GM19035 (cell line): Measurements from ENCODE around the gene CLCF1.

ENCODE experiments used
- ATAC-seq: cut with Tn5 transposase; IDR thresholded peaks from one replicate; pipeline ENCODE4 v1.9.1; 2021; ENCODE audit not compliant: unreplicated experiment

CLCF1 gene

DNA sequence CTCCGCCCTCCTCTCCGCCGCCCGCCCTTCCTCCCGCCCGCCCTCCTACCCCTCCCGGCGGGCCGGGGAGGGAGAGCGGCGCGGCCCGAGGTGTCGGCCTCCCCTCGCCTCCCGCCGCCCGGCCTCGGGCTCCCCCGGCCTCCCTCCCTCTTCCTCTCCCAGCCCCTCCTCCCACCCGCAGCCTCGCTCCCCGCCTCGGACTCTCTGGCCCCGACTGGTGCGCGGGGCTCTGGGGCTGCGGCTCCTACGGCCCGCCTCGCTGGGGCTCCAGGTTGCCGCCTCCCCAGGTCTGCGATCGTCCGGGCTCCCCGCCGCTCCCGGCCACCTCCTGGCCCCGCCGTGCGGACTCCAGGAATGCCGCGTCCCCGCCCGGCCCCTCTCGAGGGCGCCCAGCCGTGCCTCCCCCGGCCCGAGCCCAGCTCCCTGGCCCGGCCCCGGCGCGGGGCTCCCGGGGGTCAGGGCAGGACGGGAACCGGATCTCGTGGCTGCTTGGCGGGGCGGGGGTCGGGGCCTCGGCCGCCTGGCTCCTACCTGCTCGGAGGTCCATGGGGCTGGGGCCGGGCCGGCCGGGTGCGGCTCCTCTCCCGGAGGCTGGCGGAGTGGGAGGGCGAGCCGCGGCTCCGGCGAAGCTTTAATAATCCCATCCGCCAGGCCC is at the start of gene CLCF1:
Gene CLCF1 (minus strand): TSS at position 606 of the 655 bp plus-strand sequence. CDS start 59 bp downstream, at position 547.
- ATAC-seq = no peak

DNA sequence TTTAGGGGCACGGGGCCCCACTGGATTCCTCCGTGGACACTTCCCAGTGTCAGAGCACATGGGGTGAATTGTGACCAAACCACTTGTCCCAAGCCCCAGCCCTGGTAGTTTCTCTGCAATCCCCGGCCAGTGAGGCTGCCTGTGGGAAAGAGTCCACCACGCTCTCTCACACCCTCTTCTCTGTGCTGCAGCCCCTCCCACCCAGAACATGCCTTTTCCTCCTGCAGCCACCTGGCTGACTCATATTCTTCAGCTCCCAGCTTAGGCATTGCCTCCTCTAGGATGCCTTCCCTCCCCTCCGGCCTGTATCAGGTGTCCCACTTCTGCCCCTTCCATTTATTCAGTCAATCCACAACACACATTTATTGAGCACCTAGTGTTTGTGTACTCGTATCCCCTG is 49.5 kb upstream of the CLCF1 start:
- no peak for ATAC-seq

DNA sequence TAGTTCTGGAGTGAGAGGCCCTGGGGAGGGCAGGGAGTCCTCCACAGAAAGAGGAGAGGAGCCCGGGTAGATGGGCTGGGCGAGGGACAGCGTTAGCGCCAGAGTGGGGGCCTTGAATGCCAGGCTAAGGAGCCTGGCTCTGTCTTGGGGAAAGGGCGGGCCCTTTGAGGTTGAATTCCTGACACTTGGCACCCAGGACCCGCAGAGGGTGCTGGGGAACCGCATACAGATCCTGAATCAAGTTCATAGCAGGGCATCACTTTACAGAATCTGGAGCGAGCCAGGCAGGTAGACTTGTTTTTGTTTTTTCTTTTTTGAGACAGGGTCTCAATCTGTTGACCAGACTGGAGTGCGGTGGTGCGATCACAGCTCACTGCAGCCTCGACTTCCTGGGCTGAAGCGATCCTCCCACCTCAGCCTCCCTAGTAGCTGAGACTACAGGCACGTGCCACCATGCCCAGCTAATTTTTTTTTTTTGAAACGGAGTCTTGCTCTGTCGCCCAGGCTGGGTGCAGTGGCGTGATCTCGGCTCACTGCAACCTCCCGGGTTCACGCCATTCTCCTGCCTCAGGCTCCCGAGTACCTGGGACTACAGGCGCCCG is 48.1 kb upstream of the CLCF1 start:
- ATAC-seq = no peak

DNA sequence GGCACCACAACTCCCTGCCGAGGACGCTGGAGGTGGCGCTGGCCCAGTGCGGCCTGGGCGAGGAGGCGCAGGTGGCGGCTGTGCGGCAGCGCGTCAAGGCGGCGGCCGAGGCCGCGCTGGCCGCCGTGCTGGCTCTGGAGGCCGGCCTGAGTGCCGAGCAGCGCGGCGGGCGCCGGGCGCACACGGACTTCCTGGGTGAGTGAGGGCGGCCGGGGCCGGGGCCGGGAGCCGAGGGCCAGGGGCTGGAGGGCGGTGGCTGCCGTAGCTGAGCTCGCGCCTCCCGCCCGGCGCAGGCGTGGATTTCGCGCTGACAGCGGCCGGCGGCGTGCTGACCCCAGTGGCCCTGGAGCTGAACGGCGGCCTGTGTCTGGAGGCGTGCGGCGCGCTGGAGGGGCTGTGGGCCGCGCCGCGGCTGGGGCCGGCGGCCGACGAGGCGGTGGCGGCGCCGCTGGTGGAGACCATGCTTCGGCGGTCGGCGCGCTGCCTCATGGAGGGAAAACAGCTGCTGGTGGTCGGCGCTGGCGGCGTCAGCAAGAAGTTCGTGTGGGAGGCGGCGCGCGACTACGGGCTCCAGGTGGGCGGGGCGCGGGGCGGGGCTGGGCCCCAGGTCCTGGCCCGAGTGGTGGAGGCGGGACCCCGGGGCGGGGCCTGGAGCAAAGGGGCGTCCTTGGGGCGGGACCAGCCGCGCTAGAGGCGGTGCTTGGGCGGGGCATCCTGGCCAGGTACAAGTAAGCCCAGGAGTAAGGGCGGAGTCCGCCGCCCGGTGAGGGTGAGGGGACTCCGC is 47.4 kb upstream of the CLCF1 start:
- ATAC-seq = peak; percentile 85

DNA sequence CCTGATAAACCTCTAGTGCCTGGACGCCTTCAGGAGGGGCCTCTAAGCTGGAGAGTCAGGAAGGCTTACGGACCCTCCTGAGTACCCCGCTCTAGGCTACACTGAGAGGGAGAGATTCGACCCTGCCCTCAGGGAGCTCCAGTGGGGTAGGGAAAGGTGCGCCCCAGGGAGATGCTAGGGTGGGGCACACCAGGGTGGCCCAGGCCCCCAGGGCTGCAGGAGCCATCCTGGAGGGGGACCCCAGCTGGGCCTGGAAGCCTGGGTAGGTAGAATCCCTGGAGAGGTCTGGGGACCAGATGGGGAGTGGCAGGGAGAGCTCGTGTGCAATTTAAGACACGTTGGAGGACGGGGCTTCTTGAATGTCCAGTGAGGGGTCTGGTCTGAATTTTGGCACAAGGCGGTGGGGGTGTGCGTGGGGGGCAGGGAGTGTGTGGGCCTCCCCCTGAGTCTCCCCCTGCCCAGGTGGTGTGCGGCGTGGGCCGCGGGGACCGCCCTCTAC is 46.8 kb upstream of the CLCF1 start:
- no peak for ATAC-seq

DNA sequence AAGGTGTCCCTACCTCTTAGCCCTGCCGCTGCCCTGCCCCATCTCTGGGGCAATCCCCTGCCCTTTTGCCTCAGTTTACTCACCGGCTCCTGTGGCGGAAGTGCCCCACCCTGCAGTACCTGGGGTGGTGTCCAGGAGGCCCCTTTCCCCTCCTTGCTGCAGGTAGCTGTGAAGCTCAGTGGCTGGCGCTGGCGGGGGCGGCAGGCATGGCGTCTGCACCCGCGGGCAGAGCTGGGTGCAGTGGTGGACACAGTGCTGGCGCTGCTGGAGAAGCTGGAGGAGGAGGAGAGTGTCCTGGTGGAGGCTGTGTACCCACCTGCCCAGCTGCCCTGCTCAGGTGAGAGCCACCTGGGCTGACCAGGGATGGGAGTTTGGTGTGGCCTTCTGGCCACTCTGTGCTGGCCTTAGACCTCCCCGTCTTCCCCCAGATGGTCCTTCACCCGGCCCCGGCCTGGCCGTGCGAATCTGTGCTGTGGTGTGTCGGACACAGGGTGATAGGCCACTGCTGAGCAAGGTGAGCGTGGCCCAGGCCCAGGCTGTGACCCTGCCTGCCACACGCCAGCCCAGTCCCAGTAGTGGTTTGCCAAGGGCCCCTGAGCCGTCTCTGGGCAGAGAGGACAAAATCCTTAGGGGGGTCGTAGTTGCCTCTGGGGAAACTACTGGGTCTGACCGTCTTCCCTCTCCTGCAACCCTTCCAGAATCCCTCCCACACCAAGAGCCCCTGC is 46.1 kb upstream of the CLCF1 start:
- no peak for ATAC-seq

DNA sequence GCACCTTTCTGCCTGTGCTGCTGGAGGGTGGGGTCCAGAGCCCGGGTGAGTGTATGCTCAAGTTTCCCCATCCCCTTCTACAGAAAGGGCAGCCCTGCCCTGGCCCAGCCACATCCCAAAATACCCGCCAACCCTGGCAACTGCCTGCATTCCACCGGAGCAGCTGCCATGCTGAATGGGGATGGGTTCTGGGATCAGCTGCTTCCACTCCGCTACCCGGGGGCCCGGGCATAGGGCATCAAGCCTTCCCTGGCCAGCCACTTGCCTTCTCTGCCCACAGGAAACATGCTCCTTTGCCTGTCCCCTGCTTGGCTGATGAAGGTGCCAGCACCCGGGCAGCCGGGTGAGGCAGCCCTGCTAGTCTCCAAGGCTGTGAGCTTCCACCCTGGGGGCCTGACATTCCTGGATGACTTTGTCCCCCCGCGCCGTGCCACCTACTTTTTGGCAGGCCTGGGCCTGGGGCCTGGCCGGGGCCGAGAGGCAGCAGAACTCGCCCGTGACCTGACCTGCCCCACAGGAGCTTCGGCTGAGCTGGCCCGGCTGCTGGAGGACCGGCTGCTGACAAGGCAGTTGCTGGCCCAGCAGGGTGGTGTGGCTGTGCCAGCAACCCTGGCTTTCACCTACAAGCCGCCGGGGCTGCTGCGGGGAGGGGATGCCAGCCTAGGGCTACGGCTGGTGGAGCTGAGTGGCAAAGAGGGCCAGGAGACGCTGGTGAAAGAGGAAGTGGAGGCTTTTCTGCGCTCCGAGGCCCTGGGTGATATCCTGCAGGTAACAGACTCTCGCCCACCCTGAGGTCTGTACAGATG is 45.3 kb upstream of the CLCF1 start:
- no peak for ATAC-seq

DNA sequence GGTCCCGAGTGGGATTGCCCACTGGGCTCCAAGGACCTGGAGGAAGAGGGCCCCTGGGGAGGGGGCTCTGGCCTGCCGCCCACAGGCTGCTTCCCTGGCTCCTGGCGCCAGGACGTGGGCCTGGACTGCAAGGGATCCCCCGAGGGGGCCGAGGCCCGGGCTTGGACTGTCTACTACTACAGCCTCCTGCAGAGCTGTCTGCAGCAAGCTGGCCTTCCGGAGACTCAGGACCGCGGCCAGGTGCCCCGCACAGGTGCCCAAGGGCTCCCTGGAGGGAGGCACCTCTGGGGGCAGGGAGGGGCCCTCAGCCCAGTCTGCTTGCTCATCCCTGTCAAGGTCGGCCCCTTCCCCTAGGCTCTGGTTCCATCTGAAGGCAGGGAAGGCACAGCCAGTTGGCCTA is 44.0 kb upstream of the CLCF1 start:
- no peak for ATAC-seq

DNA sequence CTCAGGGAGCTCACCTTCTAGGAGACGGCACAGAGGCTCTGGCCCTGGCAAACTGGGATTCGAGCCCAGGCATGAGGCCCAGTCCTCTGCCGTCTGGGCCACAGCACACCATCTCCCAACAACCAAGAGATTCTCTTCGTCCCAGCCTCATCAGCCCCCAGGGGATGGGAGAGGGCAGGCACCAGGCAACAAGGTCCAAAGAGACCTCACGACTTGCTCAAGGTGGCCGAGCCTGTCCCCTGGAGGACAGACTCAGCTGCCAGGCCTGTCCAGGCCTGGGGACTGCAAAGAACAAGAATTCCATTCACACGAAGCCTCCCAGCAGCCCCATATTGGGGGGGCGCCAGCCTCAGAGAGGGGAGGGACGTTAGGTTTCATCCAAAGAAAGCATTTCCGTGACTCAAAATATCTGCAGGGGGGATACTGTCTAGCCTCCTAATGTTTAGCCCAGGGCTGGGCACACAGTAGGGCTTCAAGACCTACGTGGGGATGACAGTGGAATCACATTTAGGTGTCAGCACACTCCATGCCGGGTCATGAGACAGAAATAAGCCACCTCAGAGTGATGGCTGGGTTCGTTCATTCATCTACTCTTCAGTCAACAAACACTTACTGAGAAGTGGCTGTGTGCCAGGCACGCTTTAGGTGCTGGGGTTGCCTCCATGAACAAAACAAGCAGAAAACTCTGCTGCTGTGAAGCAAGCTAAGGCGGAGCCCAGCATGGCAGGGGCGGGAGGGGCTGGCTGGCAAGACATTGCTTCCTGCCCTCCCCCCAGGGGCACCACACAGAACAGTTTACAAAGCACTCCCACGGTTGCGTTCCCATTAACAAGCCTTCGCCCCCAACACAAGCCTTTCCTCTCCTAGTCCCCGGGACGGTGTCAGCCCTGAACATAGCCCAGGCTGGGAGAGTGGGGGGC is 43.3 kb upstream of the CLCF1 start:
- no peak for ATAC-seq

DNA sequence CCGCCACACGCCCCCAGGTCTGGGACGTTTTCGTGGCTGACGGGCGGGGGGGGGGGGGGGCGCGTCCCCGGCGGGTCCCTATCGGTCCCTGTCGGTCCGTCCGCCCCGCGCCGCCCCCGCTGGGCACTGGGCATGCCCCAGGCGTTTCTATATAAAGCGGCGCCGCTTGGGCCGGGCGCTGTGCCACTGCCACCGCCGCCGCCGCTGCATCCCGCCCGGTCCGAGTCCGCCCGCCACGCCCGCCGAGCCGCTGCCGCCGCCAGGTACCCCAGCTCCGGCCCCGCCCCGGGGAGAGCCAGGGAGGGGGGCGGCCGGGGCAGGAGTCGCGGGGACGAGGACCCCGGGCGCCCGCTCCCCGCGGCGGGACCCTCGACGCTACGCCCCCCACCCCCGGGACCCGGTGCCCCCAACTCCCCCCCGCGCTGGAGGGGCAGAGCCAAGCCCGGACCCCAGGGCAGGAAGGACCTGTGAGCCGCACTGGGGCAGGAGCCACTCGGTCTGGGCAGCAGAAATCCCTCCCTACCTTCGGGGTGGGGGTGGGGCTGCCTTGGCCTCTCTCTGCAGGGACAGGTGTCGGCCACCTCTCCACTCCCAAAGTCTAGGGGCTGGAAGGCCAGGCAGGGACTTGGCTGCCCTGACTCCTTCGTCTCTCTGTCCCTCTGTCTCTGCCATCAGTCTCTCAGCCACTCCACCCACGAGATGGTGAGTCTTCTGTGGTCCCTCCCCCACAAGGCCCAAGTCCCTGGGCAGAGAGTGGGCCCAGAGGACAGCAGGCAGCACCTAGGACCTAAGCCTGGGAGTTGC is 42.3 kb upstream of the CLCF1 start, which contains the start of gene CARNS1:
Gene CARNS1 (plus strand): TSS at position 178 of the 804 bp plus-strand sequence. CDS start 522 bp downstream, at position 700.
- ATAC-seq = no peak

DNA sequence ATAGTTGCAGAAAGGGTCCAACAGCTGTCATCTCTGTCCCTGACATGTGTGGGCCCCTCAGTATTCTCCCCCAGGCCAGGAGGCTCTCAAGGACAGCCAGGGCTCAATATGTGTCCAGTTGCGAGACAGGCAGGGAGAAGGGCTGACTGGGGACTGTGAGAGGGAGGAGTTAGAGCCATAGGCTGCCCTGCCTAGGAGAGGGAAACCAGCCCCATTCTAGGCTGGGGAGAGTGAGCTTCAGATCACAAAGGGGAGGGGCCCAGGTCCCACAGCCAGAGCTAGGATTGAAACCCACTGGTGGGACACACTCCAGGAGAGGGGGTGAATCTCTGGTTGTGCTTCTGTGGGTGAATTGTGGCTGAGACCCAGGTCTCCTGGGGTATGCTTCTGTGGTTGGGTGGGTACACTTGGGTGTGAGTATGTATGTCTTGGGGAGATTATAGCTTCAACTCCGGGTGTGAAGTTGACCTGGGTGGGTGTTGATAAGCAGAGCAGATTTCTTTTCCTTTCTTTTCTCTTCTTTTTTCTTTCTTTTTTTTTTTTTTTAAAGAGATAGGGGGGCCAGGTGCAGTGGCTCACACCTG is 40.0 kb upstream of the CLCF1 start:
- no peak for ATAC-seq

DNA sequence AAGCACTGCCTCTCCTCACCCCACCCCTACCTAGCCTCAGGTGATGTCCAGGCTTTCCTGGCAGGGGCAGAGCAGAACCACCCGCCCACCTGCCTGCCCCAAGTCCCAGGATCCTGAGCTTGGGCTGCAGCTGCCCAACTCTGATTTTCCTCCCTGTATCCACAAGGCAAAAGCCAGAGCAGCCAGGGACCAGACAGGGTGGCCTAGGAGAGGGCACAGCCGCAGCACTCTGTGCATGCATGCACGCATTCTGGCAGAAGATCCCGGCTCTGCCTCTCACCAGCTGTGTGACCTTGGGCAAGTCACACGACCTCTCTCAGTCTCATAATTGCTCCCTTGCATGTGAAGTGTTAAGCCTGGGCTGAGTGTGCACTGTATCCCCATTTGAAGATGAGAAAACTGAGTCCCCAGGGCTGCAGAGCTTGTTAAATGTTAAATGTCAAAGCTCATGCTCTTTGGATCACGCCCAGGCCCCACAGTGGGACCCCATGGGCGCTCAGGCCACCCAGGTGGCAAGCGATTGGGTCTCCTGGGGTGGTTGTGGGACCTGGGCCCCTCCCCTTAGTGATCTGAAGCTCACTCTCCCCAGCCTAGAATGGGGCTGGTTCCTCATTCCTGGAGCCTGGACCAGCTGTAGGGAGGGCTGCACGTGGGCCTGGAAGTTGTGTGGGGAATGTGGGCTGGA is 39.2 kb upstream of the CLCF1 start:
- ATAC-seq = no peak

DNA sequence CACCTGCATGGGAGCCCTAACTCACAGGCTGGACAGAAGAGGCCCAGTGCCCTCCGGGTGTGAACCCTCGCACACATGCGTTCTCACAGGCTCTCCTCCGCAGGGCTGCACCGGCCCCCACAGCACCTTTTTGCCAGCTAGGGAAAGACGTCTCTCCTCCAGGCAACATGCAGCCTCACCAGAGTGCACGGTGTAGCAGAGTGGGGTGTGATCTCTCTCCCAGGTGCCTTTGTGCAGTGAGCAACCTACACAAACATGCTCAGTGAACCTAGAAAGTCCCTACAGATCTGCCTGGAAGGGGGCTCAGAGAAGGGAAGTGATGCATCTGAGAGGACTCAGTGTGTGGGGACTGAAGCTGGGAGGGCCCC is 38.4 kb upstream of the CLCF1 start:
- ATAC-seq = no peak

DNA sequence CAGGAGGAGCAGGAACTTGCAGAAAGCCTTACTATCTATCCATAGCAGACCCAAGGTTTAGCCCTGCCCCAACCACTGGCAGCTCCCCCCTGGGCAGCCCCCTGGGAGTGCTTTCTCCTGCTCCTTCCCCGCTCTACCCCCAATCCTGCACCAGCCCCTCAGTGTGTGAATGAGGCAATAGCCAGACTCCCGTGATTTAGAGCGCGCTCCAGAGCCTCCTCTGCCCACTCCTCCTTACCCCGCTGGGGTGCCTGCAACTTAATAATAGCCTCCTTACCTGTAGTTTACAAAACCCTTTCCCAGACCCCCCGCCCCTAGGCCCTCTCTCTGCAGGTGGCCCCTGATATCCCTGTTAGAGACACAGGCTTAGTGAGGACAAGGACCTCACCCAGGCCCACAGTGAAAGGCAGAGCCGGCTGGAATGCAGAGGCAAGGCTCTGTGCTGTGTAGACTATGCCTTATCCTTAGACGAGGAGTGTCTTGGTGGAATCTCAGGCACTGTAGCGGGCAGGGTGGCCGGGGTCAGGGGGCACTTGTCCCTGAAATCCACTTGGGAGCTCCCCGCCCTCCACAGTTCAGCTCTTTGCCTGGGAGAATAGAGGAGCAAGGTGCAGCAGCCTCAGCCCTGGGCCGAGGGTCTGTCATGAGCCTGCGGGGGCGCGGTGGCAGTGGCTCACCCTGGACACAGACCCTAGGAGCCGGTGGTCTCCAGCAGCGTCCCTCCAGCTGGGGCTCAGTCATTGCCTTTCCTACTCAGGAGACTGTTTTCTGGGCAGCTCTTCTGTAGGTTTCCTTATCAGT is 37.8 kb upstream of the CLCF1 start:
- ATAC-seq = no peak

DNA sequence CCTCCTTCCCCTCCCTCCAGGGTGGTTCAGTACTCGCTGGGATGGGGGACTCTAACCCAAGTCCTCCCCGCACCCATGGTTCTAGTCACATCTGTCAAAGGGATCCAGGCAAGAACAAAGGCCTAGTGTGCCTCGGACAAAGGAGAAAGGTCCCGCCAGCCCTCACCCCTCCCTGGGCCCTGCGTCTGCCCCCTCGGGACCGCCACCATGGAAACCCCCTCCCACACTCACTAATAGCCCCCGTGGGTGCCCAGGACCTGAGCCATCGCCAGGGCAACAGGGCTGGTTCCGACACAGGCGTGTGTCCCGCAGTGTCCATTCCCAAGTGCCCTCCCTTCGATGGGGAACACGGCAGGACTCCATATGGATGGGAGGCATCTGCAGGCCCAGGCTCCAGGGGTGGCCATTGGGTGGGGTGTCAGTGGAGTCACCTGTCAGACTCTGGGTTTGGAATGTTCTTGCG is 37.0 kb upstream of the CLCF1 start:
- no peak for ATAC-seq

DNA sequence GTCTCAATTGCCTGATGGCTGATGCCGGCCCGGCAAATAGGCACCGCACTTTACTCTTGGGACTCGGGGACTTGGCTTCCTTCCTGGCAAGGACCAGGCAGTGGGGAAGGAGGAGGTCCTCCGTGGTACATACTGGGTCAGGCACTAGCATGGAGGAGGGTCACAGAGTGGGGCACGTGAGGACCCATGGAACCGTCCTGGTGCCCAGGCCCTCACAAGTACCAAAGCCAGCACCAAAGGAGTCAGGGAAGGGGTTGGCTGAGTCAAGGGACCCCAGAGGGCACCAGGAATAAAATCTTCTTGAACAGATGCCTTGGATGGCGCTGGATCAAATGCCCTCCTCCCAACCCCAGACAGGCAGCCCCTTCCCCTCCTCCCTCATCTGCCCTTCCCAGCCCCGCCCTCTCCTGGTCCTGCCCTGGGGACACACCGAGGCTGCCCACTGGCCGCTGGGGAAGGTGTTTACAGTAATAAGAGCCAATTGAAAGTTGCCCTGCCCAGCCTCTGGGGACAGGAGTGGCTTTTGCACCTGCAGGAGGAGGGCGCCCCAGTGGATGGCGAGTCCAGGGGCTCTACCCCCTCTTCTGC is 36.5 kb upstream of the CLCF1 start:
- no peak for ATAC-seq
